HepG2 (cell line): ENCODE measurements around the gene VASN. TPM values are rescaled to one million over a fixed set of nuclear protein-coding genes. Genes with fewer than 3 reads are reported as not detected.

ENCODE experiments used
- AGO2 ChIP-seq: fragments of 200-400 bp; formaldehyde crosslinking; optimal IDR thresholded peaks from 2 replicates; pipeline ENCODE3; 2017; ENCODE audit warnings: mild to moderate bottlenecking, low read depth, low read length, moderate library complexity
- ARNT2 ChIP-seq: sonication (generic); formaldehyde crosslinking; IDR thresholded peaks from 2 replicates; pipeline ENCODE4 v1.8.0; 2022; ENCODE audit warnings: mild to moderate bottlenecking, low read depth, missing genetic modification reagents, moderate library complexity
- HIVEP1 ChIP-seq: sonication (generic); formaldehyde crosslinking; IDR thresholded peaks from 2 replicates; pipeline ENCODE4 v1.4.0; 2020; ENCODE audit warnings: mild to moderate bottlenecking, missing genetic modification reagents
- HNRNPL ChIP-seq: fragments of 200-400 bp; formaldehyde crosslinking; IDR thresholded peaks from 2 replicates; pipeline ENCODE4 v1.6.1; 2017; ENCODE audit warnings: mild to moderate bottlenecking, low read depth, low read length
- IRX3 ChIP-seq: sonication (generic); formaldehyde crosslinking; IDR thresholded peaks from 2 replicates; pipeline ENCODE4 v1.8.1; 2023; ENCODE audit warnings: mild to moderate bottlenecking, low read depth, missing genetic modification reagents, borderline replicate concordance
- POLR2A ChIP-seq, 2 experiments: IDR thresholded peaks; 2 replicates each; pipeline ENCODE4 v1.6.1; 2011; ENCODE audit warnings: low read depth in 2 of 2, low read length in 2 of 2, mild to moderate bottlenecking in 1 of 2, moderate library complexity in 1 of 2; ENCODE audit not compliant: insufficient read depth in 1 of 2
- RBFOX2 ChIP-seq: fragments of 200-400 bp; formaldehyde crosslinking; IDR thresholded peaks from 2 replicates; pipeline ENCODE4 v1.6.1; 2017; ENCODE audit warnings: low read depth, mild to moderate bottlenecking, low read length
- RBM22 ChIP-seq: fragments of 200-400 bp; formaldehyde crosslinking; optimal IDR thresholded peaks from 2 replicates; pipeline ENCODE3; 2017; ENCODE audit warnings: mild to moderate bottlenecking, low read length, moderate library complexity
- SPEN ChIP-seq: sonication (generic); formaldehyde crosslinking; IDR thresholded peaks from 2 replicates; pipeline ENCODE4 v1.5.1; 2020; ENCODE audit warnings: low read depth, mild to moderate bottlenecking, missing genetic modification reagents
- TARDBP ChIP-seq: sonication (generic); formaldehyde crosslinking; IDR thresholded peaks from 2 replicates; pipeline ENCODE4 v1.8.0; 2022; ENCODE audit warnings: mild to moderate bottlenecking, missing genetic modification reagents
- ZNF274 ChIP-seq: sonication (generic); formaldehyde crosslinking; IDR thresholded peaks from 2 replicates; pipeline ENCODE4 v1.5.1; 2020; ENCODE audit warnings: mild to moderate bottlenecking, missing genetic modification reagents
- polyA plus RNA-seq, 8 experiments: library from polyadenylated mRNA; depleted of rRNA in 3 of 8; stranded (reverse) in 7 of 8; unstranded in 1 of 8; fragments of >200 nt; fragmentation: Illumina TruSeq in 4 of 8; extraction: Trizol in 4 of 8; gene quantifications; 2 replicates each; pipeline versions ENCODE4 v1.2.1 to v1.2.3, GENCODE V29; 2011 to 2016; ENCODE audit warnings: low read depth in 4 of 8, missing spikeins in 1 of 8, mixed read lengths in 1 of 8; ENCODE audit not compliant: insufficient read depth in 1 of 8
- total RNA-seq, 5 experiments: library from RNA; depleted of rRNA; stranded (reverse); fragments of >200 nt; fragmentation: Illumina TruSeq; extraction: Trizol; gene quantifications; 2 replicates each; pipeline ENCODE4 v1.2.3, GENCODE V29; 2016; ENCODE audit warnings: low read depth in 1 of 5
- TF ChIP-seq, protein P1 (sequence below): sonication (generic); formaldehyde crosslinking; IDR thresholded peaks from 2 replicates; pipeline ENCODE4 v1.4.0; 2020; ENCODE audit warnings: missing genetic modification reagents
- TF ChIP-seq, protein P2 (sequence below): sonication (generic); formaldehyde crosslinking; IDR thresholded peaks from 2 replicates; pipeline ENCODE4 v1.4.0; 2020; ENCODE audit warnings: missing genetic modification reagents

Gene VASN
- total and polyA plus RNA-seq, 2 of the 13 experiments (the other 11 are each of a cell fraction or from before 2014, with no cell fraction given): 8.4 to 18.2 TPM

DNA sequence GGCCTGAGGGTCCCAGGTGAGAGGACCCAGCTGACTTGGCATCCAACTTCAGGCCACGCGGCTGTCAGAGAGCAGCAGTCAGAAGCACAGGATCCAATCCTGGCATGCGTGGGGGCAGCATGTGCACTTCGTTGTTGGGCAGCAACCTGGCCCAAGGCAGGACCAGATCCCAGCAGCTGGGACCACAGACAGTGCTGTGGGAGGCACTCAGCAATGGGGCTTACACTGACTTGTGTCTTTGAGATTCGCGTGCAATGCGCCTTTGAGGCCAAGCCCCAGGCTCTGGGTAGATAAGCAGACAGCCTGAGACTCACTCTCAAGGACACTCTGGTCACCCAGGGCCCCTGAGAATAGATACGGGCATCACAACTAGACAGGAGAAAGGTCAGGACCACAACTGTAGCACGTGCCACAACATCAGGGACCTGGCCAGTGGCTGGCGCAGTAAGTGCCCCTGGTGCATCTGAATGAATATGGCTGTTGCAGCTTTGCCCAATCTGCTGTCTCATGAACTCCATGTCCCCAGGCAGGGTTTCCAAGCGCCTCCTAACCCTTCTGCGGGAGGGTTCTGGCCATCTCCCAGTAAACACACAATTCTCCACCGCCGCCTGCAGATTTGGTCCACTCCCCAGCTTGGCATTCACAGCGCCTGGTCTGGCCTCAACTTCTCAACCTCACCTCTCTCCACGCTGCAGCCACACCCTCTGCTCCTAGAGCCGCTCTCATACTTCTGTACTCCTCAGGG lies 23.7 kb upstream of the VASN start (continued):
- TF ChIP-seq SPEN (CRISPR knock-in tag) (no peak), RBFOX2 (peak; percentile 53; the same call in 1 of the 2 replicates), IRX3 (CRISPR knock-in tag) (no peak), HIVEP1 (CRISPR knock-in tag) (peak; percentile 15; the same call in 1 of the 2 replicates), HNRNPL (0 out of 2 replicates have a peak, but pooled peaks have one; percentile 39), AGO2 (peak; percentile 74), ZNF274 (CRISPR knock-in tag) (no peak), RBM22 (peak; percentile 19), TARDBP (CRISPR knock-in tag) (no peak), POLR2A (IDR thresholded peaks at IDR 0.05; ENCODE audit: insufficient read depth in 1 of 2, low read depth in 2 of 2, low read length in 2 of 2) (peak in 1 of 2 experiments; percentile 25; a peak in 2 of 4 replicates), ARNT2 (CRISPR knock-in tag) (no peak)
- TF ChIP-seq, protein P1, sequence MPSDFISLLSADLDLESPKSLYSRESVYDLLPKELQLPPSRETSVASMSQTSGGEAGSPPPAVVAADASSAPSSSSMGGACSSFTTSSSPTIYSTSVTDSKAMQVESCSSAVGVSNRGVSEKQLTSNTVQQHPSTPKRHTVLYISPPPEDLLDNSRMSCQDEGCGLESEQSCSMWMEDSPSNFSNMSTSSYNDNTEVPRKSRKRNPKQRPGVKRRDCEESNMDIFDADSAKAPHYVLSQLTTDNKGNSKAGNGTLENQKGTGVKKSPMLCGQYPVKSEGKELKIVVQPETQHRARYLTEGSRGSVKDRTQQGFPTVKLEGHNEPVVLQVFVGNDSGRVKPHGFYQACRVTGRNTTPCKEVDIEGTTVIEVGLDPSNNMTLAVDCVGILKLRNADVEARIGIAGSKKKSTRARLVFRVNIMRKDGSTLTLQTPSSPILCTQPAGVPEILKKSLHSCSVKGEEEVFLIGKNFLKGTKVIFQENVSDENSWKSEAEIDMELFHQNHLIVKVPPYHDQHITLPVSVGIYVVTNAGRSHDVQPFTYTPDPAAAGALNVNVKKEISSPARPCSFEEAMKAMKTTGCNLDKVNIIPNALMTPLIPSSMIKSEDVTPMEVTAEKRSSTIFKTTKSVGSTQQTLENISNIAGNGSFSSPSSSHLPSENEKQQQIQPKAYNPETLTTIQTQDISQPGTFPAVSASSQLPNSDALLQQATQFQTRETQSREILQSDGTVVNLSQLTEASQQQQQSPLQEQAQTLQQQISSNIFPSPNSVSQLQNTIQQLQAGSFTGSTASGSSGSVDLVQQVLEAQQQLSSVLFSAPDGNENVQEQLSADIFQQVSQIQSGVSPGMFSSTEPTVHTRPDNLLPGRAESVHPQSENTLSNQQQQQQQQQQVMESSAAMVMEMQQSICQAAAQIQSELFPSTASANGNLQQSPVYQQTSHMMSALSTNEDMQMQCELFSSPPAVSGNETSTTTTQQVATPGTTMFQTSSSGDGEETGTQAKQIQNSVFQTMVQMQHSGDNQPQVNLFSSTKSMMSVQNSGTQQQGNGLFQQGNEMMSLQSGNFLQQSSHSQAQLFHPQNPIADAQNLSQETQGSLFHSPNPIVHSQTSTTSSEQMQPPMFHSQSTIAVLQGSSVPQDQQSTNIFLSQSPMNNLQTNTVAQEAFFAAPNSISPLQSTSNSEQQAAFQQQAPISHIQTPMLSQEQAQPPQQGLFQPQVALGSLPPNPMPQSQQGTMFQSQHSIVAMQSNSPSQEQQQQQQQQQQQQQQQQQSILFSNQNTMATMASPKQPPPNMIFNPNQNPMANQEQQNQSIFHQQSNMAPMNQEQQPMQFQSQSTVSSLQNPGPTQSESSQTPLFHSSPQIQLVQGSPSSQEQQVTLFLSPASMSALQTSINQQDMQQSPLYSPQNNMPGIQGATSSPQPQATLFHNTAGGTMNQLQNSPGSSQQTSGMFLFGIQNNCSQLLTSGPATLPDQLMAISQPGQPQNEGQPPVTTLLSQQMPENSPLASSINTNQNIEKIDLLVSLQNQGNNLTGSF (CRISPR knock-in tag): no peak
- TF ChIP-seq, protein P2, sequence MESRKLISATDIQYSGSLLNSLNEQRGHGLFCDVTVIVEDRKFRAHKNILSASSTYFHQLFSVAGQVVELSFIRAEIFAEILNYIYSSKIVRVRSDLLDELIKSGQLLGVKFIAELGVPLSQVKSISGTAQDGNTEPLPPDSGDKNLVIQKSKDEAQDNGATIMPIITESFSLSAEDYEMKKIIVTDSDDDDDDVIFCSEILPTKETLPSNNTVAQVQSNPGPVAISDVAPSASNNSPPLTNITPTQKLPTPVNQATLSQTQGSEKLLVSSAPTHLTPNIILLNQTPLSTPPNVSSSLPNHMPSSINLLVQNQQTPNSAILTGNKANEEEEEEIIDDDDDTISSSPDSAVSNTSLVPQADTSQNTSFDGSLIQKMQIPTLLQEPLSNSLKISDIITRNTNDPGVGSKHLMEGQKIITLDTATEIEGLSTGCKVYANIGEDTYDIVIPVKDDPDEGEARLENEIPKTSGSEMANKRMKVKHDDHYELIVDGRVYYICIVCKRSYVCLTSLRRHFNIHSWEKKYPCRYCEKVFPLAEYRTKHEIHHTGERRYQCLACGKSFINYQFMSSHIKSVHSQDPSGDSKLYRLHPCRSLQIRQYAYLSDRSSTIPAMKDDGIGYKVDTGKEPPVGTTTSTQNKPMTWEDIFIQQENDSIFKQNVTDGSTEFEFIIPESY: peak; percentile 49; the same call in 1 of the 2 replicates
